Uterus (tissue), 2 donors: ENCODE data around the gene TMEM218.

Experiments used
- CTCF ChIP-seq, 4 experiments: fragments of 200-600 bp in 2 of 4; fragments of 450-650 bp in 2 of 4; sonication (generic) in 2 of 4; IDR thresholded peaks; one replicate each; pipeline ENCODE4 v1.5.1; 2016 to 2019; ENCODE audit warnings: antibody characterized with exemption in 4 of 4, mild to moderate bottlenecking in 2 of 4, moderate library complexity in 1 of 4
- POLR2A ChIP-seq, 2 donors: fragments of 450-650 bp; IDR thresholded peaks; one replicate each; pipeline ENCODE4 v1.6.1; 2016; ENCODE audit warnings: antibody characterized with exemption in 2 of 2, mild to moderate bottlenecking in 1 of 2, moderate library complexity in 1 of 2

- no peak for TF ChIP-seq CTCF (IDR thresholded peaks at IDR 0.05)
- no peak for TF ChIP-seq POLR2A (IDR thresholded peaks at IDR 0.05)
Observed at GRCh38 chr11:125101596-125101995, 9.8 kb downstream of the TMEM218 start.
